ENCODE measurements around the gene STARD8.

- TF ChIP-seq CTCF (conservative IDR thresholded peaks at IDR 0.05; ENCODE audit: low read depth, low read length) (no peak), EZH2 (IDR thresholded peaks at IDR 0.05; ENCODE audit: borderline replicate concordance, low read depth, low read length, poor library complexity, severe bottlenecking) (no peak)
These were observed 58.5 kb downstream of the STARD8 start for GRCh38 chrX:68705986-68706385.
